Kidney epithelial cell (primary cell): ENCODE data around the gene ATL3. TPM values are rescaled to one million over a fixed set of nuclear protein-coding genes. Genes with fewer than 3 reads are reported as not detected.

Source experiments
- DNase-seq: peaks from one replicate; pipeline ENCODE4 v3.0.0-alpha.2; 2010; ENCODE audit warnings: low read depth
- H3K27me3 ChIP-seq: 2 replicates; pipeline ENCODE4 v1.6.0; 2011; ENCODE audit warnings: low read length; ENCODE audit not compliant: control insufficient read depth, insufficient read depth
- H3K36me3 ChIP-seq: 2 replicates; pipeline ENCODE4 v1.5.1; 2011; ENCODE audit warnings: low read length; ENCODE audit not compliant: control insufficient read depth, insufficient read depth
- H3K4me3 ChIP-seq: 2 replicates; pipeline ENCODE4 v1.5.1; 2011; ENCODE audit warnings: low read depth, mild to moderate bottlenecking, control low read depth, low read length
- total RNA-seq: library from RNA; depleted of rRNA; stranded (reverse); fragments of >200 nt; gene quantifications from 2 replicates; pipeline ENCODE4 v1.2.3, GENCODE V29; 2015
- TF ChIP-seq, protein P1 (sequence below): IDR thresholded peaks from 2 replicates; pipeline ENCODE4 v1.5.1; 2011; ENCODE audit warnings: mild to moderate bottlenecking, moderate library complexity, low read length, control low read depth, inconsistent platforms; ENCODE audit not compliant: insufficient read depth, poor library complexity, severe bottlenecking

Gene ATL3
- total RNA-seq, 1 donor from 2014 or later: 42.6 TPM

DNA sequence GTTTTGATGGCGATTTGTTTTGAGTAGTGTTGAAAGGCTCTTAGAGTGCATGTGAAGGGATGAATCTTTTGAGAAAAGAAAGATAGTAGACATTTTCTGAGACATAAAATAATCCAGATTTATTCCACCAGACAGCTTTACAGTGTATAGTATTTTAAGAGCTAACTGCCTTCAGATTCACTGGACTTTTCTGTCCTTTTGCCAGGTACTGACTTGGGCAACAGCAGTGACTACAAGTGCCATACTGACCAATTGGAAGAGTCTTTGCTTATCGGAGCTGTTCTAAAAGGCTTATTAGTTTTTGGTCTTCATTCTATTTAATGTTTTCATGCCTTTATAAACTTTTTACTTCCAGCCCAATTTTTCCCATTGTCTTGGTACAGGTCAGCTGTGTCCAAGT is 42.6 kb upstream of the ATL3 start:
- no peaks in the 10 kb centered on the region for H3K36me3 ChIP-seq
- TF ChIP-seq, protein P1, sequence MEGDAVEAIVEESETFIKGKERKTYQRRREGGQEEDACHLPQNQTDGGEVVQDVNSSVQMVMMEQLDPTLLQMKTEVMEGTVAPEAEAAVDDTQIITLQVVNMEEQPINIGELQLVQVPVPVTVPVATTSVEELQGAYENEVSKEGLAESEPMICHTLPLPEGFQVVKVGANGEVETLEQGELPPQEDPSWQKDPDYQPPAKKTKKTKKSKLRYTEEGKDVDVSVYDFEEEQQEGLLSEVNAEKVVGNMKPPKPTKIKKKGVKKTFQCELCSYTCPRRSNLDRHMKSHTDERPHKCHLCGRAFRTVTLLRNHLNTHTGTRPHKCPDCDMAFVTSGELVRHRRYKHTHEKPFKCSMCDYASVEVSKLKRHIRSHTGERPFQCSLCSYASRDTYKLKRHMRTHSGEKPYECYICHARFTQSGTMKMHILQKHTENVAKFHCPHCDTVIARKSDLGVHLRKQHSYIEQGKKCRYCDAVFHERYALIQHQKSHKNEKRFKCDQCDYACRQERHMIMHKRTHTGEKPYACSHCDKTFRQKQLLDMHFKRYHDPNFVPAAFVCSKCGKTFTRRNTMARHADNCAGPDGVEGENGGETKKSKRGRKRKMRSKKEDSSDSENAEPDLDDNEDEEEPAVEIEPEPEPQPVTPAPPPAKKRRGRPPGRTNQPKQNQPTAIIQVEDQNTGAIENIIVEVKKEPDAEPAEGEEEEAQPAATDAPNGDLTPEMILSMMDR: no peak
- H3K27me3 ChIP-seq: no peaks in the 10 kb centered on the region
- DNase-seq: no peak
- H3K4me3 ChIP-seq: no peak overlapping the region

DNA sequence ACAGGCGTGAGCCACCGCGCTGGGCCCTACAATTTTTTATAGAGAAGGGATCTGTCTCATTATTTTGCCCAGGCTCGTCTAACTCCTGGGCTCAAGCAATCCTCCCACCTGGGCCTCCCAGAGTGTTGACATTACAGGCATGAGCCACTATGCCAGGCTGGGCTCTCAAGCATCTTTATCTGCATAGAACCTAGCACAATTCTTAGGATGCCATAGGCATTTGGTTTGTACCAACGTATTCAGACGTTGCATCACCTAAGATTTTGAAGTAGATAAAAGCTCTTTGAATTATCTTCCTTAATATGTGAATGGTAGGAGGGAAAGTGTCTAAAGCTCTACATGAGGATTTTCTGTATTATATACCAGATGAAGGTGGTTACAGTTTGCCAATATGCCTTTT is 40.7 kb upstream of the ATL3 start:
- Histone ChIP-seq H3K4me3 (no peak overlapping the region), H3K36me3 (no peaks in the 10 kb centered on the region), H3K27me3 (no peaks in the 10 kb centered on the region)
- TF ChIP-seq, protein P1: no peak
- DNase-seq: no peak

DNA sequence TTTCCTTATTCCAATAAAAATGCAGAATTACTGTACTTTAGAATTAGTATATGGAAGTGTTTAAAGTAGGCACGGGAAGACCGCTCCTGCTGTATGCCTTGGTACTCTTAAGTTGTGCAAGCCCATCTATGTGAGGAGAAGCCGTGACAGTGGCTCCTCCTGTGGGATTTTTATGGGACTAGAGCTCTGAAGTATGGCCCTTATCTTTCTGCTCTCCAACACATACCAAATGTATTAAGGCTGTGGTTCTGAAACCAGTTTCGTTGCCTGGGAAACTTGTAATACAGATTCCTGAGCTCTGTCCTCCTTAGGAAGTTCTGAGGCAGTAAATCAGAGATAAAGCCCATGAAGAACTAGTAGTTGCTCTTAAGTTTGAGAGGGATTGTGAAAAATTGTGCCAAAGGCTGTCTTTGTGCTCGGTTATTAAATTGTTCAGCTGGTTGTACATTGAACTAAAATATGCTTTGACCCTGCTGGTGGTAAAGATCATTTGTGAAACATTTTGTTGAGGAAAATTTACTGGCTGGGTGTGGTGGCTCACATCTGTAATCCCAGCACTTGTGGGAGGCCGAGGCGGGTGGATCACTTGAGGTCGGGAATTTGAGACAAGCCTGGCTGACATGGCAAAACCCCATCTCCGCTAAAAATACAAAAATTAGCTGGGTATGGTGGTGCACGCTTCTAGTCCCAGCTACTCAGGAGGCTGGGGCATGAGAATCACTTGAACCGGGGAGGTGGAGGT is 39.5 kb upstream of the ATL3 start:
- TF ChIP-seq, protein P1: no peak
- Histone ChIP-seq H3K36me3 (no peaks in the 10 kb centered on the region), H3K4me3 (no peak overlapping the region), H3K27me3 (no peaks in the 10 kb centered on the region)
- no peak for DNase-seq

DNA sequence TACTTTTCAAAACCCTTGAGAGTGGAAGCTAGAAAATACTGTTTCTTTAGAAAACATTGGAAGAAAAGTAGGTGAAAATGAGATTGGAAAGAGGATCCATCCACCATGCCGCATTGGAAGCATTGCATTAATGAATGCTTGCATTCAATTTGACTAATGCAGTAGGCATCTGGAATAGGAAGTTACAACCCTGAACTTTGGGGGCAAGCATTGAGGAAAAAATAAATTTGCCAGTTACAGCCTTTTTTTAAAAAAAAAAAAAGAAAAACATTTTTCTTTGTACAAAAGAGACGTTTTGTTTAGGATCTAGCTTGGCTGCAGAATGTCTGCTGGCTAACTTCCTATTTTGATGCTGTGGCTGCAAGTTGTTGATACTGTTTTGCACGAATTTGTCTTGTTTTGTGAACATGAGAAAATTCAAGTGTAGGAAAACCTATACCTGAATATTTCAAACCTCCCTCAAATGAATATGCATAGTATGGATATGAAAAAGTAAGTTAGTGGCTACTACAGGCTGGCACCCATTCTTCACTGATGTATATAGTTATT is 38.2 kb upstream of the ATL3 start:
- Histone ChIP-seq H3K4me3 (no peak overlapping the region), H3K36me3 (no peaks in the 10 kb centered on the region)
- TF ChIP-seq, protein P1: no peak

DNA sequence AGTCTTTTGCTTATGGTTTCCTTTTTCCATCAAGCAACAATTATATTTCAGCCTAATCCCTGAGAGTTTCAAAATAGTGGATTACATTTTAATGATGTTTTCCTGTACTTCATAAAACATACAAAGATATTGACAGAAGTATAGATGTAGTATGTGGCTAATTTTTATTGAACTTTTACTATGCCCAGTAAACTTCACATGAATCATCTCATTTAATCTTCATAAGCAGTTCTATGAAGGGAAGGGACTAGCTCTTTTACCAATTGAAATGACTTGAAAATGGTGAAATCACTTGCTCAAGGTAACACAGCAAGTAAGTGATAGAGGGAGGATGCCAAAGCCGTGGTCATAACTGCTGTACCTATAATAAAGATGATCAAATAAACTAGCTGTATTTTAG is 37.6 kb upstream of the ATL3 start:
- no peak for DNase-seq
- Histone ChIP-seq H3K27me3 (no peaks in the 10 kb centered on the region), H3K36me3 (no peaks in the 10 kb centered on the region), H3K4me3 (no peak overlapping the region)
- TF ChIP-seq, protein P1: no peak

More for the DNA sequence above, 38.2 kb upstream of the ATL3 start:
- no peaks in the 10 kb centered on the region for H3K27me3 ChIP-seq
- DNase-seq: no peak

DNA sequence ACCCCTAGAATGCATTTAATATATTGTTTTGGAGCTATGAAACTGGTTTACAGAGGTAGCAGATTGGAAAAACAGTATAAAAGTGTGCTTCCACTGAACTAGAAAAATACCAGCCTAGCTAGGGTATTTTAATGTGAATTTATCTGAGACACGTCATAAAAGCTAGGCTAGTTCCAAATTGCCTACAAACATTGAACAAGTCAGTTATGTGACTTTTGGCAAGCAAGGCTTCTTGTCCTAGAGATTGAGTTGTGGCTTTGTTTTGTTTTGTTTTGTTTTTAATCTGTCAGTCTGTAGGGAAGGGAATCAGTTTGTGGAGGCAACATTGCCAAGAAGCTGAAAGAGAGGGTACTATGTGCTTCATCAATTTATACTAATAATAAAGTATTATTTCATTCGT is 34.4 kb upstream of the ATL3 start:
- no peak for DNase-seq
- Histone ChIP-seq H3K4me3 (no peak overlapping the region), H3K27me3 (no peaks in the 10 kb centered on the region), H3K36me3 (no peaks in the 10 kb centered on the region)
- TF ChIP-seq, protein P1: no peak
